Measurements from ENCODE around the gene MYCL. TPM values are rescaled to one million over a fixed set of nuclear protein-coding genes. Genes with fewer than 3 reads are reported as not detected.

Gene MYCL
- total RNA-seq, 1 experiment from 2014 or later, result 2.0 TPM

DNA sequence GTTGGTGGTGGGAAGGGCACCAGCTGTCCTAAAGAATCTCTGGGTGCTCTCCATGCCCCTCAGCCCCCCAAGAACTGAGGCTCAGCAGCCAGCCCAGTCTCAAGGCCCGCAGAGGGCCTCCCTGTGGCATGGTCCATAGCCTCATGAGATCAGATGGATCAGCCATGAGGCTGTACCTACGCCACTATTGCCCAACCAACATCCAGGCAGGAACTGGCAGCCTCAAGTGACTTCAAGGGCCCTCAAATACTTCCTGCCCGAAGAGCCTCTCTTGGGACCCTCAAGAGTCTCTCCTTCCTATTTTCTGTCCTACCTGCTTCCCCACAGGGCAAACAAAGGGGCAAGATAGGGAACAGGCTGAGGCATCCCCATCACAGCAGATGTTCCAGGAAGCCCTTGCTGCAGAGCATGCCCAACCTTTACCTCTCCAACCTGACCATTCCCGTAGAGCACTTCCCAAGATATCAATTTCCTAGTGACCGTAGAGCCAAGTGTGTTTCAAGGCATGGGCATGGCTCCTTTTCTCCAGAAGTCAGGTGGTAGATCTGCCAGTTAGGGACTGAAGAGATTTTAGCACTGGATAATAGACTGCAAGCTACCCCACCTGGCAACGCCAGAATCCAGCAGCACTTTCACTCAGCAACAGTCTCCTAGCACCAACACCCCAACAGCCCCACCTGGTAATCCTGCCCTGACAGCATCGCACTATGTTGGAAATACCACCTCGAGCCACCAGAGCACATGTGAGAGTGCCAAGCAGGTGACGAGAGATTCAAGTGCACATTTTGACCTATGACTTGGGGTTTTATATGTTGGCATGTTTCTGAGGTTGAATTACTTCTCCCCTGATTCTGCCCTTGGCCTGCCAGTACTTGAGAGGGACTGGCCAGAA, 39.5 kb upstream of the MYCL start:
- in situ Hi-C loops (cut with HindIII; ENCODE audit: low pct_unique_long_range_greater_than_20kb, low sequenced_read_pairs) (no loop called here), intact Hi-C loops (cut with micrococcal nuclease; ENCODE audit: unreplicated experiment) (no loop called here)
- POLR2A ChIA-PET, result no interaction called here
- no peak overlapping the region for H3K4me3 ChIP-seq (ENCODE audit: low read depth in 2 of 2, low read length in 2 of 2)
- no peaks in the 10 kb centered on the region for H3K9me3 ChIP-seq (ENCODE audit: control insufficient read depth, insufficient read depth, low read depth, low read length)
- no peaks in the 10 kb centered on the region for H3K4me1 ChIP-seq (ENCODE audit: control insufficient read depth, insufficient read depth, low read length)
- H3K27ac ChIP-seq (ENCODE audit: low read length), result no peak overlapping the region
- no peak for TF ChIP-seq TCF7L2 (IDR thresholded peaks at IDR 0.05; ENCODE audit: low read depth, low read length)
- no peaks in the 10 kb centered on the region for H3K36me3 ChIP-seq (ENCODE audit: control insufficient read depth, insufficient read depth, low read length)
- no TSS peak for BruUV-seq (replicated peaks)
- DNase-seq (ENCODE audit: low read depth, low spot score) (no peak), ATAC-seq (no peak)
- CTCF ChIA-PET, result no interaction called here
- no peaks in the 10 kb centered on the region for H3K27me3 ChIP-seq (ENCODE audit: control insufficient read depth, insufficient read depth, low read length)

DNA sequence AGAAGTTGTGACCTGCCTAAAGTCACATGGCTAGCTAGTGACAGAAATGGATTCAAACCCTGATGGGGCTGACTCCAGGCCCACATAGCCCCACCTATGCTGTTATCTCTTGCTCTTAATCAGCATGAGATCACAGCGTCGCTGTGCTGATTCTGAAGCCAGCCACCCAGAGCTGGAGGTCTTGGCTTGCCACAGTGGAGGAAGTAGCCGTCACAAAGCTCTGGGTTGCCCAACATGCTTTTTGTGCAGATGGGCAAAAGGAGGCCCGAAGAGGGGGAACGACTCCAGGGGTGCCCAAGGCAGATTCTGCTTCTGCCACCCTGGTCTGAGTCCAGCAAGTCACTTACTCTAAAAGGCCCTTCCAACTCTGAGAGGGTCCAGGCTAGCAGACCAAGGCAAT, 38.5 kb upstream of the MYCL start:
- BruUV-seq (replicated peaks), result no TSS peak

DNA sequence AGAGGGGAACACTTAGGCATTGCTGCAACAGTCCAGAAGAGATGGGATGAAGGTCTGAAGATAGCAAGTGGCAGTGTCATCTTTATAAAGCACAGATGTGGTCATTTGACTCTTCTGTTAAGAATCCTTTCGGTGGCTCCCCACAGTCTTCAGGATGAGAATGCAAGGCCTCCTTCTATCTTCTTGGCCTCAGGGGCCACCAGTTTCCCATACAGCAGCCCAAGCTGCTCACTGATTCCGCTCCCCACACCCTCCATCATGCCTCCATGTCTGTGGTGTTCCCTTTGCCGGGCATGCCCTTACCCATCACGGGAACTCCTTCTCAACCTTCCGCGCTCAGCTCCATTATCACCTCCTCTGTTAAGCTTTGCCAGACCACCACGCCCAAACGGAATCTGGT, 37.1 kb upstream of the MYCL start:
- Histone ChIP-seq H3K4me1 (ENCODE audit: control insufficient read depth, insufficient read depth, low read length) (no peaks in the 10 kb centered on the region), H3K27ac (ENCODE audit: low read length) (no peak overlapping the region), H3K4me3 (ENCODE audit: low read depth in 2 of 2, low read length in 2 of 2) (no peak overlapping the region), H3K36me3 (ENCODE audit: control insufficient read depth, insufficient read depth, low read length) (no peaks in the 10 kb centered on the region), H3K27me3 (ENCODE audit: control insufficient read depth, insufficient read depth, low read length) (no peaks in the 10 kb centered on the region), H3K9me3 (ENCODE audit: control insufficient read depth, insufficient read depth, low read depth, low read length) (no peaks in the 10 kb centered on the region)
- ChIA-PET POLR2A (no interaction called here), CTCF (no interaction called here)
- no peak for DNase-seq (ENCODE audit: low read depth, low spot score)
- ATAC-seq, result no peak
- in situ Hi-C loops (cut with HindIII; ENCODE audit: low pct_unique_long_range_greater_than_20kb, low sequenced_read_pairs), result no loop called here
- BruUV-seq (replicated peaks), result no TSS peak
- intact Hi-C loops (cut with micrococcal nuclease; ENCODE audit: unreplicated experiment), result no loop called here
- TF ChIP-seq, protein P1, sequence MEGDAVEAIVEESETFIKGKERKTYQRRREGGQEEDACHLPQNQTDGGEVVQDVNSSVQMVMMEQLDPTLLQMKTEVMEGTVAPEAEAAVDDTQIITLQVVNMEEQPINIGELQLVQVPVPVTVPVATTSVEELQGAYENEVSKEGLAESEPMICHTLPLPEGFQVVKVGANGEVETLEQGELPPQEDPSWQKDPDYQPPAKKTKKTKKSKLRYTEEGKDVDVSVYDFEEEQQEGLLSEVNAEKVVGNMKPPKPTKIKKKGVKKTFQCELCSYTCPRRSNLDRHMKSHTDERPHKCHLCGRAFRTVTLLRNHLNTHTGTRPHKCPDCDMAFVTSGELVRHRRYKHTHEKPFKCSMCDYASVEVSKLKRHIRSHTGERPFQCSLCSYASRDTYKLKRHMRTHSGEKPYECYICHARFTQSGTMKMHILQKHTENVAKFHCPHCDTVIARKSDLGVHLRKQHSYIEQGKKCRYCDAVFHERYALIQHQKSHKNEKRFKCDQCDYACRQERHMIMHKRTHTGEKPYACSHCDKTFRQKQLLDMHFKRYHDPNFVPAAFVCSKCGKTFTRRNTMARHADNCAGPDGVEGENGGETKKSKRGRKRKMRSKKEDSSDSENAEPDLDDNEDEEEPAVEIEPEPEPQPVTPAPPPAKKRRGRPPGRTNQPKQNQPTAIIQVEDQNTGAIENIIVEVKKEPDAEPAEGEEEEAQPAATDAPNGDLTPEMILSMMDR (IDR thresholded peaks at IDR 0.05), result no peak
- TF ChIP-seq SIN3A (IDR thresholded peaks at IDR 0.05; ENCODE audit: borderline replicate concordance, insufficient read depth, low read depth, low read length) (no peak), POLR2AphosphoS5 (IDR thresholded peaks at IDR 0.05; ENCODE audit: low read depth, low read length) (no peak), TCF7L2 (IDR thresholded peaks at IDR 0.05; ENCODE audit: low read depth, low read length) (no peak)
- TF ChIP-seq, protein P2, sequence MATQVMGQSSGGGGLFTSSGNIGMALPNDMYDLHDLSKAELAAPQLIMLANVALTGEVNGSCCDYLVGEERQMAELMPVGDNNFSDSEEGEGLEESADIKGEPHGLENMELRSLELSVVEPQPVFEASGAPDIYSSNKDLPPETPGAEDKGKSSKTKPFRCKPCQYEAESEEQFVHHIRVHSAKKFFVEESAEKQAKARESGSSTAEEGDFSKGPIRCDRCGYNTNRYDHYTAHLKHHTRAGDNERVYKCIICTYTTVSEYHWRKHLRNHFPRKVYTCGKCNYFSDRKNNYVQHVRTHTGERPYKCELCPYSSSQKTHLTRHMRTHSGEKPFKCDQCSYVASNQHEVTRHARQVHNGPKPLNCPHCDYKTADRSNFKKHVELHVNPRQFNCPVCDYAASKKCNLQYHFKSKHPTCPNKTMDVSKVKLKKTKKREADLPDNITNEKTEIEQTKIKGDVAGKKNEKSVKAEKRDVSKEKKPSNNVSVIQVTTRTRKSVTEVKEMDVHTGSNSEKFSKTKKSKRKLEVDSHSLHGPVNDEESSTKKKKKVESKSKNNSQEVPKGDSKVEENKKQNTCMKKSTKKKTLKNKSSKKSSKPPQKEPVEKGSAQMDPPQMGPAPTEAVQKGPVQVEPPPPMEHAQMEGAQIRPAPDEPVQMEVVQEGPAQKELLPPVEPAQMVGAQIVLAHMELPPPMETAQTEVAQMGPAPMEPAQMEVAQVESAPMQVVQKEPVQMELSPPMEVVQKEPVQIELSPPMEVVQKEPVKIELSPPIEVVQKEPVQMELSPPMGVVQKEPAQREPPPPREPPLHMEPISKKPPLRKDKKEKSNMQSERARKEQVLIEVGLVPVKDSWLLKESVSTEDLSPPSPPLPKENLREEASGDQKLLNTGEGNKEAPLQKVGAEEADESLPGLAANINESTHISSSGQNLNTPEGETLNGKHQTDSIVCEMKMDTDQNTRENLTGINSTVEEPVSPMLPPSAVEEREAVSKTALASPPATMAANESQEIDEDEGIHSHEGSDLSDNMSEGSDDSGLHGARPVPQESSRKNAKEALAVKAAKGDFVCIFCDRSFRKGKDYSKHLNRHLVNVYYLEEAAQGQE (IDR thresholded peaks at IDR 0.05; ENCODE audit: insufficient read depth in 1 of 2, low read depth in 2 of 2, low read length in 1 of 2), result no peak

More for the DNA sequence above, 38.5 kb upstream of the MYCL start:
- Histone ChIP-seq H3K9me3 (ENCODE audit: control insufficient read depth, insufficient read depth, low read depth, low read length) (no peaks in the 10 kb centered on the region), H3K27me3 (ENCODE audit: control insufficient read depth, insufficient read depth, low read length) (no peaks in the 10 kb centered on the region), H3K4me3 (ENCODE audit: low read depth in 2 of 2, low read length in 2 of 2) (no peak overlapping the region), H3K27ac (ENCODE audit: low read length) (no peak overlapping the region), H3K36me3 (ENCODE audit: control insufficient read depth, insufficient read depth, low read length) (no peaks in the 10 kb centered on the region), H3K4me1 (ENCODE audit: control insufficient read depth, insufficient read depth, low read length) (no peaks in the 10 kb centered on the region)
- ChIA-PET POLR2A (no interaction called here), CTCF (no interaction called here)
- TF ChIP-seq, protein P1 (IDR thresholded peaks at IDR 0.05), result no peak
- TF ChIP-seq TCF7L2 (IDR thresholded peaks at IDR 0.05; ENCODE audit: low read depth, low read length) (no peak), SIN3A (IDR thresholded peaks at IDR 0.05; ENCODE audit: borderline replicate concordance, insufficient read depth, low read depth, low read length) (no peak)
- in situ Hi-C loops (cut with HindIII; ENCODE audit: low pct_unique_long_range_greater_than_20kb, low sequenced_read_pairs), result no loop called here
- intact Hi-C loops (cut with micrococcal nuclease; ENCODE audit: unreplicated experiment), result no loop called here
- DNase-seq (ENCODE audit: low read depth, low spot score), result no peak
- no peak for ATAC-seq

Measured in Panc1 (cell line).